HG02981 (cell line): ENCODE results near the gene NDNF.

ENCODE experiments used
- ATAC-seq: cut with Tn5 transposase; IDR thresholded peaks from one replicate; pipeline ENCODE4 v1.9.1; 2021; ENCODE audit warnings: mild to moderate bottlenecking, moderate library complexity; ENCODE audit not compliant: unreplicated experiment

NDNF gene

DNA sequence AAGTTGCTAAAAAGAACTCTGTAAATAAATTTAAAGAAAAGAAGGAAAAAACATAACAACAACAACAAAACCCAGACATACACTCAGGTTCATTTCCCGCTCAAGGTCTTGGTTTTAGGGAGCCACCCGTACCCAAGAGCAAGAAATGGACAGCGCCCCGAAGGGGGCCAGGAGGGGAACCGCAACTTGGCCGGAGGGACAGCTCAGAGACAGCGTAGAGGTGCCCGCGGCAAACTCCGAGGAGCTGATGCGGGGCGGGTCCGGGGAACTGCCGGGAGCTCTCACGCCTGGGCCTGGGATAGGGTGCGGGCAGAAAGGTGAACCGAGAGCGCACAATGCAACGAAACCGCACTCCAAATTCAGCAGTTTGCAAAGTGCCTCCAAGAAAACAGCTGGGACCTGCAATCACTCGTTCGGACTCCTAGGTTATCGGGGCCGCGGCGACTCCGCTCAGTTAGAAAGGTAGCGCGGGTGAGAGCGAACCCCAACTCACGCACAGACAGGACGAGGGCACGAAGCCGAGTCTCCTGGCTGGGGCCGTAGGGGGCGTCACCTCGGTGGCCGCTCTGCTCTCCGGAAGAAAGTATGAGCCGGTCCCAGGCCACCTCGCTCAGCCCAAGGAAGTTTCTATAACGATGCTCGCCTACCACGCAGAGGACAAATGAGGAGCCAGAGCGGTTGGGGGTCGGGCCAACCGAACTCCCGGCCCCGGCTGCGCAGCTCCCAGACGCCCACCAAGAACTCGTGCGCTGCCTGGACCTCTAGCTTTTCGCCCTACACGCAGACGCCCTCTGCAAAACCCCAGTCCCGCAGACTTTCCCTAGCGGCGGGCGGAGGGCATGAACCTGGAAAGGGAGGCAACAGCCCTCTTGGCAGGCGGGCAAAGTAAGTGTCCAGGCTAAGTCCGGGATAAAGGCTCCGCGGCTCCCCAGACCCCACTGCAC lies 1.4 kb downstream of the NDNF start:
- ATAC-seq = no peak

DNA sequence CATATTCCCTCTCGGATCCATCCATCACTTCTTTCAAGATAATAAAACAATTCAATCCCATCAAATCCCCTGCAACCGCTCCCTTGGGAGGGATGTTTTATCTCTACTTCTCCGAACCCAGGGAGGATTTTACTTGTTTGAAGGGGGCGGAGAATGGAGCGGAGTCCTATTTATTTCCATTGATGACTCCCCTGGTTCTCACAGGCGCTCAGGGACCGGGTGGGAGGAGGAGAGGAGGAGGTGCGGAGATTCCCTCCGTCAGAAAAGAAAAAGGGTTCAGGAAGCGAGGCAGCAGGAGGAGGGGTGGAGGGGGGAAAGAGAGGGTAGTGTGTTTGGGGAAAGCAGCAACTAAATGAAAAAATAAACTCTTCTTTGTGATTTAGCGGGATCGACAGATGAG lies 2.1 kb downstream of the NDNF start:
- ATAC-seq = no peak

DNA sequence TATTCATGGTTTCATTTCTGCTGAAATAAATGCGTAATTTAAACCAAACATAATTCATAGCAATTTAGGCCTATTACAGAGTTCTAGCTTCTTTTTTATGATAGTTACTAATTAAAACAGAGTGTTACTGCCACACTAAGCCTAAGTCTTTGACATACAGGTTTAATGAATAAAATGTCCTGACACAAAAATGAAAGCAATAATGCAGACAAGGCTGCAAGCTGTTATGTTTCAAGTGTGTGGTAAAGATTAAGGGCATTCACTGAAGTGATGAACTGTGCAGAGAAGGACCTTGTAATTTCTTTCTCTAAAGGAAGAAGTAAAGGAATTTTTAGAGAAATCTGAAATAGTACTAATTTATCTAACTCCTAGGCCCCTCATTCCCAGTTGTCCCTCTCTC lies 2.9 kb downstream of the NDNF start:
- ATAC-seq = no peak

DNA sequence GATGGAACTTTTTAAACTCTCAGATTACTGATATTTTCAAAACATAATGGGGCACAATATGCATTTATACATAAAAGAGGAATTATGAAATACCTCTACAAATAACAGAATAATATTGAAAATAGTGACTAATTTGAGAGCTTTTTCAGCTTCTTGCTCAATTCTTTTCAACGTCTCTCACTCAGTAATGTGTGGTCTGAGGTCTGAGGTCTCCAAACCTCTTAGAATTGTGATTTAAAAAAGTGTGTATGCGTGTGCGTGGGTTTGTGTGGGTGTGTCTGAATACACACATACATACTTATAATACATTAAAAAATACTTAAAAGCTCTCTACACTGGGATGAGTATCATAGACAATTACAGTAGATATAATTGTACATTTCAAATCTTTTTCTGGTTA lies 7.9 kb downstream of the NDNF start:
- no peak for ATAC-seq

DNA sequence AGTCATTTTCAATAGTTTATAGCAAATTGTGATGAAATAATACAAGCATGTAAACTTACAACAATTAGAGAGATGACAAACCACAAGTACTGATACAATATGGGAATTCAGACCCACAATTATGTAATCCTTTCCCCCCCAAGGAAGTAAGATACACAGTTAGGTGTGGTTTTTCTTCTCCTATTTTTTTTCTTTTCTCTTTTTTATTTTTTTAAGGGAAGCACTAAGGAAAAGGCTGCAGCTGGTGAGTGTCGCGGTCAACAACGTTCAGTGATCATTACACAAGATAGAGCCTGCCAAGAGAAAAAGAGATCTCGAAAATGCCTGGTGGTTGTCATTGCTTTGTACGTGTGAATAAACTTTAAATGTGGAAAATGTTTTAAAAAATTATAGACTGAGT lies 9.8 kb downstream of the NDNF start:
- ATAC-seq = no peak

DNA sequence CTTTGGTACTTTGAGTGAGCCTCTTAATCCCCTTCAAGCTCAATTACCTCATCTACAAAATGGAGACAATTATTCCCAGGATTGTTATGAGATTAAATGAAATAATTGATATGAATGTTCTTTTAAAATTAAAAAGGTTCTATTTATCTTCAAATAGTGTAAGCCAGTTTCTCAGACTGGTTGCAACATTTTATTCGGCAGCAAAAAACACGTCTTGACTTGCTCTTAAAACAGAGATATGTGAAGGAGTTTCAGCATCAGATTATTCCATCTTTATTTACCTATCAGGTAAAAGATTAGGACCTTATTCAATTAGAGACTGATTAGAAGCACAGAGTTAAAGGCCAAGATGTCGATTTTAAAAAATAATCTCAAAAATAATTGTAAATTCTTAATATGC lies 10.5 kb downstream of the NDNF start:
- no peak for ATAC-seq

DNA sequence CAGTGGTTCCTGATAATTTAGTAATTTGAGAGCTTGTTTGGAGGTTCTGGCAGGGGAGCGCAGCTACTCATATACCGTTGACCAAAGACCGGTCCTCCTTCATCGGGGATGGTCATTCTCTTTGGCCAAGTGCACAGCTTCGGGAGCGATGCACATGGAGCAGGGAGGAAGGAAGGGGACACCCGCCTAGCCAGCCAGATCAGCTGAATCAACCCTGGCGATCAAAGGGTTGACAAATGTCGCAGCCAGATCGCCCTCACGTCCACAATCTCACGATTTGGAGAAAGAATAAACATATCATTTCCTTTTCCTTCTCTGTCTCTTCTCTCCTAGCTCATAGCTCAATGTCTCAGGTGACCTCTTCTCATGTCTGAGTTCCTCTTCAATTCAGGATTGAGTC lies 11.1 kb downstream of the NDNF start:
- no peak for ATAC-seq

DNA sequence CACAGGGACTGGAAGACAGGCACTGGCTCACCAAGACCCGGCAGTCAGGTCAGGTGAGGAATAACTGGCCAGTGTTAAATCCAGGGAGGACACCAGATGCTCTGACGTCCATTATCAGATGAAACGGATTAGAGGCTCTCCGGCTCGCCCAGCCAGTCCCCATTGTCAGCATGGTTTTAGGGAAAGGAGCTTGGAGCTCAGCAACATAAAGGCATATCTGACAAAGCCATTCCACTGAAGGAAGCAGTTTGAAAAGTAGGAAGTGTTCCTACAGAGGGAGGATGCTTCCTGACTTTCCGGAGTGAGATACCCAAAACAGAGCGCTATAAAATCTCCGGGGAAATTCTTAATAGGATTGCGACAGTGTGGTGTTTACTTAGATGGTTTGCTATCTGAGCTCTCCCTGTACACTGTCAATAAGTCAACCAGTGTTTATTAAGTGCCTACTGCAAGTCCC lies 14.8 kb downstream of the NDNF start:
- ATAC-seq = no peak

DNA sequence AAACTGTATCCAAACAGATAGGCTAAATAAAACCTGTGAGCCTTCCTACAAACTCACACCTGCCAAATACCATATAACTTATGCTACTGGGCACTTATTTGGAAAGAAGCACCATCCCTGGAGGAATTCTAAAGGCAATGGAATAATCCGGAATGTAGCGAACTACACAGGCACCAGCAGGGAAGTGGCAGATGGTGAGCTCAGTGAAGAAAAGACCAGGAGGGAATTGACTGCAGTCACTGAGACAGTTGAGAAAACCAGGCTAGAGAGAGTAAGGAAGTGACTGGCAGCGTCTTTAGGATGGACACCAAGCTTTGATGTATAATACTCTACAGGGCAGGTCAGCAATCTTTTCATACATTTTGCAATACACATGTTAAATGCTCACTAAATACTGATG lies 16.3 kb downstream of the NDNF start:
- ATAC-seq = no peak

DNA sequence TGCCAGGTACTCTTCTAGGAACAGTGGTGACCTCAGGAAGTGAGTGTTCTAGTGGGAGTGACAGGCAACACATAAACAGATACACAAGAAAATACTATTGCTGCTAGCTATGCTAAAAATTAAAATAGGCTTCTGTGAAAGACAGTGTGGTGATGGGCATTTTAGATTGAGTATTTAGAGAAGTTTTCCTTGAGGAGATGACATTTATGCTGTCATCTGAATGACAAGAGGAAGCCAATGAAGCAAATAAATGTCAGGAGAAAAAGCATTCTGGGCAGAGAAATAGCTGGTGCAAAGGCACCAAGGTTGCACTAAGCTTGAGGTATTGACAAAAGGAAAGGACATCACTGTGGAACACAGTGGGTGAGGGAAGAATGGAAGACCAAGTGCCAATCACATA lies 18.0 kb downstream of the NDNF start:
- ATAC-seq = no peak

DNA sequence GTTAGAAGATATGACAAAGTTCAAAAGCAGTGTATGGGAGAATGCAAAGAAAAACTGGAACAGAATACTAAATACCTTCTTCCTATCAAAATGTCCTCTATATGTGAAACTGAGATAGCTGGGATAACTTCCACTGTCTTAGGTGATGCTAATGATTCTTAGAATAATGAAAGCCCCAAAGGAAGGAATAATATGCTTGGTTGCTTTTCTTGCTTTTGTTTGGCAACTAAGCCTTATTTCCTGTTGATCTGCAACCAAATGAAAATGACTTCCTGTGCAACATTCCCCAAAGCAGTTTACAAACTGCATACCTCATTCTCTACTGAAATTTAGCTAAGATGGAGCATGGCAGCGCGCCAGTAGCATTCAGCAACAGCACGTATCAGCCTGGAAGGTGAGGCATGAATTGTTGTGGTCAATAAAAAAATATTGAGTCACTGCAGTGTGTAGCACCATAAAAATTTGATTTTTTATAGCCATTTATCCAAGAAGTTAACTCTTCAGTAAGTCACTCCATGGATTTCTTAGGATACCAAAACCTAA lies 18.7 kb downstream of the NDNF start:
- no peak for ATAC-seq

DNA sequence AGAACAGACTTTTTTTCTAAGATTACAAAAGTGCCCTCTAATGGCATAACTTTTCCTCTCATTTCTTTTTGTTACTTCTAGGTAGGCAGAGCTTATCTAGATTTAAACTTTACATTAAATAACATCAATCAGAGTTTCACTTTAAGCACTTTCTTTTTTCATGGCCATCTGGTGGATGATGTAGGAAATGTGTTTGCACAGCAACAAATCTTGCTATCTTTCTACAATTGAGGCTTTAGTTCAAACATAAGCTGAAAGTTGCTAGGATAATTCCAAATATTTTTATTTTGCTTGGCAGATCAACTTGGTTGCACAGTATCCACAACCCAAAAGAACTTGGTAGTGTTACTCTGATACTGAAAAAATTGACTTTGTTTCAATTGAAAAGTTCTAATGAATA lies 22.0 kb downstream of the NDNF start:
- ATAC-seq = no peak

DNA sequence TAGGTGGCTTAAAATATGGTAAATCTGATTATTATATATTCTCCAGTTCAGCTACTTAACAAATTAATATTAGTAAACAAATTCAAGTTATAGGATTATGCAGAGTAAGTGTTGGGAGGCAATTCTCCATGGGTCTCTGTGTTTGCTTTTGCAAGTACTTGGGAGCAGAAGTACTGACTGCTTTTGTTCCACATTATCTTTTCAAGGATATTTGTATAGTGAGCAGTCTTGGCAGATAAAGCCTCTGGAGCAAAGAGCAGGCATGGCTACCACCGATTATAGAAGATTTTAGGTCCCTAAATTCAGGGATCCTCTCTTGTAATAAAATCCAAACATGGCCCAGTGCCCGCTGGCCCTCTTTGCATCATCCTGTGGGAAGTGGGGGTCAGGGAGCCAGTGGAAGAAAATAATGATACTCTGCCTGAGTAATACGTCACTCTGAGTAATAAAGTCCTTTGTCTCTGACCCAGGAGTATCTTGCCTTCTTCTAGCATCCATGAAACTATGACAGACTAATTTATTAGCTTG lies 23.2 kb downstream of the NDNF start:
- ATAC-seq = no peak

DNA sequence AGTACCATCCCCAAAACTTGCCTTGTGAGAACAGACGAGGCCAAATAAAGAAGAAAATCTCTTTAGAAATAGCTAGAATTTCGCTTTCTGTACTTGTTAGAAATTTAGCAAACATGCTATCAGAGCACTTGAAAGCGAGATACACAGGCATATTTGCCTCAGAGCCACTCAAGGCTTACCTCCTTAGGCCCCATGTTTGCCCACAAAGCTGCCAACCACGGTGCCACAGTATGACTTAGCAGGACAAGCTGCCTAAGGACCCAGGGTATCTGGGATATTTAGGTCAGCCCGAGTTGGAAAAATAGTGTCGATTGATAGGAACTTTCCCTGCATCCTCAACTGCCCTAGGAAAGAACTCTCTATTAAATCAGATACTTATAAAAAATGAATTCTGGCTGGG lies 24.2 kb downstream of the NDNF start:
- ATAC-seq = no peak

DNA sequence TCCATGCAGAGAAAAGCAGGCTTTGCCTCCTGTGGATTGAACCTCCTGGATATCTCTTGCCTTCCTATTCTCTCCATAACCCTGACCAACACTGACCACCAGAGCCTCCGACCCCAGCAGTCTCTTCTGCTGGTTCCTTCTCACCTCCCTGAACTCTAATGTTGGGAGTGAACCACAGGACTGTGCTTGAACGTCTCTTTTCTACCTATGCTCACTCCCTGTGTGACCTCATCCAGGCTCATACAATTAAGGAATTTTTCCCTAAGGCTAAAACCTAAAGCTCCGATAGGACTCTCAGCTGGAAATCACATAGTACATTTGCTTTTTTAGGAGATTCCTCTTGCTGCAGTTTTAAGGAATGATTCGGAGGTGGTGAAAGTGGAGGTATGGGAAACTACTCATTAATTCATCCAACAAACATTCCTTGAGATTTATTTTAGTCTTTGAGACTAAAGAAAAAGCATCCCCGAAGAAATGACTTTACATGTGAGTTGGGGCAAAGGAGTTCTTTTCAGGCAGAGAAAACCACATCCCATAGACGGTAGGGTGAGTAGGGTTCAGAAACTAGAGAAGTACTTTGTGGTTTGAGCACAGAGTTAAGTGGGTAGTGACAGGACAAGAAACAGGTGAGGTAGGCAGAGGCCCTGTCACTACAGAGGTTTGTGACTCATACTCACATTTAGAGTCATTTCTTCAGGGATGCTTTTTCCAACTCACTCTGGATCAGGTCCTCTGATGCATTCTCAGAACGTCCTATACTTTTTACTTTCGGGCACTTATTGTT lies 30.8 kb downstream of the NDNF start:
- ATAC-seq = peak; percentile 99

DNA sequence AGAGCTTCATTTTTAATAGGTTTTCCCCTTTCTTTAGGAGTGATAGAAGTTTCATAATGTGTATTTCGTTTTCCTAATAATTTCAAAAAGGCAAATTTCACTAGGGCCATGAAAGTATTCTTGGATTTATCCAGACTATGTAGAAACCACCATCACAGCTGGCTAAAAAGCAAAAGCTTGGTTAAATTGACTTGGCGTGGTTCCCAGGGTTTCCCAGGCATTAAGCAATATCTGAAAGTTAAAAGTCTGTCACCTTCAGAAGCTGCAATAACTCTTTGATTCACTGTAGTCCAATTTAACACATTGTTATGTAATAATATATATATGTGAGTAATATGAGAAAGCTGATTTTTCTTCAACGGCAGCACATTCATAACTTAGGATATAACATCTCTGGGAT lies 38.3 kb downstream of the NDNF start:
- no peak for ATAC-seq

DNA sequence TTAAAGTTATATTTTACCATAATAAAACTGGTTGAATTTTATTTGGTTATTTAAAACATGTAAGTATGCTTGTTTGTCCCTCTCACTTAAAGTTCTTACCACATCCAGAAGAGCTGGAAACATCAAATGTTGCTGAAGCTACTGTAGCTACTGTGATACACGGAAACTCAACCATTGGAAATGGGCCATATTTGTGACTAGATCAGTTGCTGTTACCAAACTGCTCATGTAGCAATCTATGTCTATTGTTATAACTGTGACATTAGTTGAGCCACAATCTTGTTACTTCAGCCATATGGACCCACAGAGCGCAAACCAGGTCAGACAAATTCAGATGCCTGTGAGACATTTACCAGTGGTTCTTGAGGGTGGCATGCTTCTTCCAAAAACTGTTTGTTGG lies 41.6 kb downstream of the NDNF start:
- no peak for ATAC-seq

DNA sequence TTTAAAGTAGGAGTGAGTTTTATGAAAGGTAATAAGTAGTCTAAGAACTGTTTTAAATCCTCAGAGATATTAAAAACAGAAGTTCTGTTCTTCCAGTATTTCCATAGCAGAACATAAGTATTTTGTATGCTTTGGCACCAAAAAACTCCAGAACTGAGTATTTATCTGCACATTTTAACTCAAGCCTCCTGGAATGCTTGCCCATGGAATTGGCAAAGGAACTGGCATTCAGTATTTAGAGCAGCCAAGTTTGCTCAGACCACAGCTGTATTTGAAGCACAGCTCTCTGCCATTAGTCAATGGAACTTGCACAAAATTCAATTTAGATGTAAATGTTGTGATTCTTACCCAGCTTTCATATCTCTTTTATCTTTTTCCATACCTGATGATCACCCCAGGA lies 42.2 kb downstream of the NDNF start:
- no peak for ATAC-seq

DNA sequence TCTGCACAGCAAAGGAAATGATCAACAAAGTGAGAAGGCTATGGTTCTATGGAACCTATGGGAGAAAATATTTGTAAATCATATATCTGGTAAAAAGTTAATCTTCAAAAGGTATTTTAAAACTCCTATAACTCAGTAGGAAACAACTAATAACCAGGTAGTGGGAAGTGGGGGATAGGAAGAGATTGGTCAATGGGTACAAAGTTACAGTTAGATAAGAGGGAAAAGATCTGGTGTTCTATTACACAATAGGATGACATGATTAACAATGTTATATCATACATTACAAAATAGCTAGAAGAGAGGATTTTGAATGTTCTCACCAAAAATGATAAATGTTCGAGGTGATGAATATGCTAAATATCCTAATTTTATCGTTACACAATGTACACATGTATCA lies 46.3 kb downstream of the NDNF start:
- ATAC-seq = no peak

DNA sequence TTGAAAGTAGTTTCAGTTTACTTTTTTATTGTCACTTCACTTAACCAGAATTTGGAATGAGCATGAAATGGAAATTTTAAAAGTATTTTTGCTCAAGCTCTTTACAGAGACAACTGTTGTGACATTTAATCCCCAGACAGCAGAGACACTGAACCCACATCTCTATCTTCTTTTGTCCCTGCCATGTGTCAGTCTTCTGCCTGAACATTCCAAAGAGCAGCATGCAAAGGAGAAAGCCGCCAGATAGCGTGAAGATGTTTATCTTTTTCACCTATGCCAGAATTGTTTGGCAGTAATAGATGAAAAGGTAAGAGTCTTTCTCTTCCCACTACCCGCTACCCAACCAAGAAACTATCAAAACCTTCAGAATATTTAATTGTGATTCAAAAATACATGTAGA lies 46.8 kb downstream of the NDNF start:
- ATAC-seq = no peak

DNA sequence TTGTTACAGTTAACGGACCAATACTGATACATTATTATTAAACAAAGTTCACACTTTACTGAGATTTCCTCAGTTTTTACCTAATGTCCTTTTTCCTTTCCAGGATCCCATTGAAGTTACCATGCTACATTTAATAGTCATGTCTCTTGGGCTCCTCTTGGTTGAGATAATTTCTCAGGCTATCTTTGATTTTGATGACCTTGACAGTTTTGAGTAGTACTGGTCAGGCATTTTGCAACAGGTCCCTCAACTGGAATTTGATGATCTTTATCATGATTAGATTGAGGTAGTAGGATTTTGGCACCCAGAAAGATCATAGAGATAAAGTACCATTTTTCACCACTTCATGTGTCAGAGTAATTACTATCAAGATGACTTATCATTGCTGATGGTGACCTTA lies 53.8 kb downstream of the NDNF start:
- ATAC-seq = no peak

DNA sequence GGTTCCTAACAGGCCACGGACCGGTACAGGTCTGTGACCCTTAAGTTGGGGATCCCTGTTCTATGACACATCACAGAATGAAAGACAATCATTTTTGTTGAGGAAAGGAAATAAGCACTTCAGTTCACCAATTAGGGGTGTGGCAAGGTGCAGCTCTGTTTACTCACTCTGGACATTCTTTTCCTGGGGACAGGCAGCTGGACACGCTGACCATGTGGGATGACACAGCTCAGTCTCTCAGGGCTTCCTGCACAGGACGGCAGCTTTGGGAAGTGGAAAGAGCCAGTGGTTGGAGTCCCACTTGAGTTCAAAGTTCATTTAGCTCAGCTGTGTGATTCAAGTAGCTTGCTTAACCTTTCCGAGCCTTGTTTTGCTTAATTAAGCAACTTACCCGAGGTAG lies 55.7 kb downstream of the NDNF start:
- no peak for ATAC-seq
